SU-DHL-6 (cell line): ENCODE measurements around the gene SUN5.
"Not testable (repeated sequence)": the region's sequence is repeated elsewhere in the genome, so short reads cannot be mapped to it uniquely, and the experiment has no call there.

Source experiments
- H2AFZ ChIP-seq: fragments of 200-600 bp; sonication (generic); 2 replicates; pipeline ENCODE4 v1.6.1; 2014; ENCODE audit warnings: low read depth, mild to moderate bottlenecking, moderate library complexity, mixed read lengths, antibody characterized with exemption, low read length; ENCODE audit not compliant: severe bottlenecking
- H3F3A ChIP-seq: fragments of 200-600 bp; shearing (Covaris generic); 2 replicates; pipeline ENCODE4 v1.6.0; 2016; ENCODE audit warnings: antibody characterized with exemption, mild to moderate bottlenecking; ENCODE audit not compliant: insufficient read depth
- H3K27ac ChIP-seq: fragments of 200-600 bp; sonication (generic); 2 replicates; pipeline ENCODE4 v1.5.1; 2016; ENCODE audit warnings: low read depth, mild to moderate bottlenecking, low read length, moderate library complexity, mixed read lengths
- H3K27me3 ChIP-seq: fragments of 200-600 bp; sonication (generic), shearing (Covaris generic); 2 replicates; pipeline ENCODE4 v1.6.0; 2014; ENCODE audit warnings: mild to moderate bottlenecking, low read length
- H3K36me3 ChIP-seq: fragments of 200-600 bp; sonication (generic); 2 replicates; pipeline ENCODE4 v1.6.1; 2014; ENCODE audit warnings: mild to moderate bottlenecking, low read length, mixed read lengths
- H3K4me2 ChIP-seq: fragments of 300-600, 200-600 bp; shearing (Covaris generic), sonication (generic); 2 replicates; pipeline ENCODE4 v1.6.0; 2014; ENCODE audit warnings: low read length, low read depth, mild to moderate bottlenecking; ENCODE audit not compliant: poor library complexity, severe bottlenecking
- H3K4me3 ChIP-seq: fragments of 200-600 bp; sonication (generic); 2 replicates; pipeline ENCODE4 v1.5.1; 2014; ENCODE audit warnings: antibody characterized with exemption, low read length, mild to moderate bottlenecking, mixed read lengths; ENCODE audit not compliant: insufficient read depth, poor library complexity, severe bottlenecking
- H3K79me2 ChIP-seq: fragments of 200-600 bp; sonication (generic); 2 replicates; pipeline ENCODE4 v1.6.1; 2014; ENCODE audit warnings: mild to moderate bottlenecking, low read length, moderate library complexity; ENCODE audit not compliant: insufficient read depth
- H3K9ac ChIP-seq: fragments of 200-600 bp; sonication (generic); 2 replicates; pipeline ENCODE4 v1.7.0; 2014; ENCODE audit warnings: mild to moderate bottlenecking, low read length
- H3K9me2 ChIP-seq: fragments of 200-600 bp; sonication (generic); replicated peaks from 2 replicates; pipeline ENCODE4 v1.6.1; 2014; ENCODE audit warnings: low read length; ENCODE audit not compliant: insufficient read depth
- H3K9me3 ChIP-seq: fragments of 200-600 bp; sonication (generic); 2 replicates; pipeline ENCODE4 v1.6.1; 2014; ENCODE audit warnings: low read length, mixed read lengths; ENCODE audit not compliant: insufficient read depth
- H4K20me1 ChIP-seq: fragments of 200-600 bp; sonication (generic); 2 replicates; pipeline ENCODE4 v1.6.1; 2014; ENCODE audit warnings: low read depth, mild to moderate bottlenecking, antibody characterized with exemption, low read length, moderate library complexity, mixed read lengths
- EZH2phosphoT487 ChIP-seq: fragments of 200-600 bp; sonication (generic), shearing (Covaris generic); conservative IDR thresholded peaks from 2 replicates; pipeline ENCODE4 v1.6.1; 2018; ENCODE audit warnings: mild to moderate bottlenecking, antibody characterized with exemption, low read length, moderate library complexity, mixed read lengths
- TF ChIP-seq, protein P1 (sequence below): fragments of 200-600 bp; sonication (generic); IDR thresholded peaks from one replicate; pipeline ENCODE4 v1.5.1; 2017; ENCODE audit warnings: antibody characterized with exemption, mild to moderate bottlenecking, low read length, moderate library complexity; ENCODE audit not compliant: insufficient read depth, poor library complexity, severe bottlenecking

Gene SUN5

DNA sequence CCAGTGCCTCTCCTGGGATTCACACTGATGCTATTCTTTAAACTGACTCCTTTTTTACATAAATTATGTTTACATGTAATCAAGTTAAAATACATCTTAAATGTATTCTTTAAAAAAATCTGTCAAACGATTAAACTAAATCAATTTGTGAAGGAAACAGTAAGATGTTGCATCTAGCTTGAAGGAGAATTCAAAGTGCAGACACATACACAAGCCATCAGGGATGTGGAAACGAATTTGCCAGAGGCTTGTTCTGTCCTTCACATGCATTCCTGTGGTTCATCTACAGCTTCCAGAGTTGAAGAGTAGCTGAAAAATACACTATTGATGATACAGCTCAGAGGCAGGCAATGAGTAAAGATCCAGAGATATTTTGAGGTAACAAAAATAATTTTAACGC lies 42.2 kb upstream of the SUN5 start:
- TF ChIP-seq EZH2phosphoT487 = no peak
- TF ChIP-seq, protein P1, sequence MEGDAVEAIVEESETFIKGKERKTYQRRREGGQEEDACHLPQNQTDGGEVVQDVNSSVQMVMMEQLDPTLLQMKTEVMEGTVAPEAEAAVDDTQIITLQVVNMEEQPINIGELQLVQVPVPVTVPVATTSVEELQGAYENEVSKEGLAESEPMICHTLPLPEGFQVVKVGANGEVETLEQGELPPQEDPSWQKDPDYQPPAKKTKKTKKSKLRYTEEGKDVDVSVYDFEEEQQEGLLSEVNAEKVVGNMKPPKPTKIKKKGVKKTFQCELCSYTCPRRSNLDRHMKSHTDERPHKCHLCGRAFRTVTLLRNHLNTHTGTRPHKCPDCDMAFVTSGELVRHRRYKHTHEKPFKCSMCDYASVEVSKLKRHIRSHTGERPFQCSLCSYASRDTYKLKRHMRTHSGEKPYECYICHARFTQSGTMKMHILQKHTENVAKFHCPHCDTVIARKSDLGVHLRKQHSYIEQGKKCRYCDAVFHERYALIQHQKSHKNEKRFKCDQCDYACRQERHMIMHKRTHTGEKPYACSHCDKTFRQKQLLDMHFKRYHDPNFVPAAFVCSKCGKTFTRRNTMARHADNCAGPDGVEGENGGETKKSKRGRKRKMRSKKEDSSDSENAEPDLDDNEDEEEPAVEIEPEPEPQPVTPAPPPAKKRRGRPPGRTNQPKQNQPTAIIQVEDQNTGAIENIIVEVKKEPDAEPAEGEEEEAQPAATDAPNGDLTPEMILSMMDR = no peak
- H3K9me2 ChIP-seq = no peaks in the 10 kb centered on the region
- no peaks in the 10 kb centered on the region for H3K36me3 ChIP-seq
- peaks cover 7% of the 10 kb centered on the region; the same call in 1 of the 2 replicates for H3K9me3 ChIP-seq
- no peaks in the 10 kb centered on the region for H4K20me1 ChIP-seq
- H3K4me3 ChIP-seq = no peak overlapping the region
- H3F3A ChIP-seq = no peaks in the 10 kb centered on the region
- no peaks in the 10 kb centered on the region for H3K79me2 ChIP-seq
- no peak overlapping the region for H2AFZ ChIP-seq
- no peak overlapping the region for H3K27ac ChIP-seq
- H3K9ac ChIP-seq = no peak overlapping the region
- H3K4me2 ChIP-seq = no peak overlapping the region
- H3K27me3 ChIP-seq = no peaks in the 10 kb centered on the region

DNA sequence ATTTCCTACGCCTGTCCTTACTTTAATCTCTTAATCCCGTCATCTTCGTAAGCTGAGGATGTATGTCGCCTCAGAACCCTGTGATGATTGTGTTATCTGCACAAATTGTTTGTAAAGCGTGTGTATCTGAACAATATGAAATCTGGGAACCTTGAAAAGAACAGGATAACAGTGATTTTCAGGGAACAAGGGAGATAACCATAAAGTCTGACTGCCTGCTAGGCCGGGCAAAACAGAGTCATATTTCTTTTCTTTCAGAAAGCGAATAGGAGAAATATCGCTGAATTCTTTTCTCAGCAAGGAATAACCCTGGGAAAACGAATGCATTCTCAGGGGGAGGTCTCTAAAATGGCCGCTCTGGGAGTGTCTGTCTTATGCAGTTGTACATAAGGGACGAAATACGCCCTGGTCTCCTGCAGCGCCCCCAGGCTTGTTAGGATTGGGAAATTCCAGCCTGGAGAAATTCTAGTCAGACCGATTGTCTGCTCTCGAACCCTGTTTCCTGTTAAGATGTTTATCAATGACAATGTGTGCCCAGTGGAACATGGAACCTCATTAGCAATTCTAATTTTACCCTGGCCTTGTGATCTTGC lies 41.0 kb upstream of the SUN5 start:
- H3K9ac ChIP-seq, H3K79me2 ChIP-seq: not testable (repeated sequence)

DNA sequence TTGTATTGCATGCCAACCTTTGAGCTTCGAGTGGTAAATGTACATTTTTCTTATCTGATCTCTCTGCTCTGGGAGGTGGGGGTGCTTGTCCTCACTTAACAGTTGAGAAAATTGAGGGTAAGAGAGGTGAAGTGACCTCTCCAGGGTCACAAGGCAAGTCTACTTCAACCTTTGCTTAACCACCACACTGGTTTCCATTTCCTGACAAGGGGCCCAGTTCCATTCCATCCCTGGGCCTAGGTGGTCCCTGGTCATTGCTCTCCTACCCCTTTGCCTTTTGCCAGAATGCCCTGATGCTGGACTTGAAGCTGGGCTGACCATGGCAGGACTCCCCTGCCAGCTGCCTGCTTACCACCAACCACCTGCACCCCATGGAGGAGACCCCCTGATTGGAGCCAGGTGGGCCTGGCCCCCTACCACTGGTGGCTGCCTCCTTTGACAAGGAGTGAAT lies 39.5 kb upstream of the SUN5 start:
- Histone ChIP-seq H3K4me2 (no peak overlapping the region), H3F3A (no peaks in the 10 kb centered on the region), H3K9me2 (no peaks in the 10 kb centered on the region), H3K36me3 (no peaks in the 10 kb centered on the region), H3K27ac (no peak overlapping the region), H4K20me1 (no peaks in the 10 kb centered on the region), H2AFZ (no peak overlapping the region), H3K4me3 (no peak overlapping the region), H3K79me2 (no peaks in the 10 kb centered on the region), H3K27me3 (no peaks in the 10 kb centered on the region), H3K9me3 (peaks cover 7% of the 10 kb centered on the region; the same call in 1 of the 2 replicates), H3K9ac (no peak overlapping the region)
- TF ChIP-seq EZH2phosphoT487 = no peak
- TF ChIP-seq, protein P1 = no peak

More for the DNA sequence above, 41.0 kb upstream of the SUN5 start:
- H3K27ac ChIP-seq, H3K36me3 ChIP-seq, H3K4me3 ChIP-seq, H2AFZ ChIP-seq, H3K9me2 ChIP-seq, H3F3A ChIP-seq, H3K27me3 ChIP-seq, H3K4me2 ChIP-seq, H3K9me3 ChIP-seq, H4K20me1 ChIP-seq: not testable (repeated sequence)

DNA sequence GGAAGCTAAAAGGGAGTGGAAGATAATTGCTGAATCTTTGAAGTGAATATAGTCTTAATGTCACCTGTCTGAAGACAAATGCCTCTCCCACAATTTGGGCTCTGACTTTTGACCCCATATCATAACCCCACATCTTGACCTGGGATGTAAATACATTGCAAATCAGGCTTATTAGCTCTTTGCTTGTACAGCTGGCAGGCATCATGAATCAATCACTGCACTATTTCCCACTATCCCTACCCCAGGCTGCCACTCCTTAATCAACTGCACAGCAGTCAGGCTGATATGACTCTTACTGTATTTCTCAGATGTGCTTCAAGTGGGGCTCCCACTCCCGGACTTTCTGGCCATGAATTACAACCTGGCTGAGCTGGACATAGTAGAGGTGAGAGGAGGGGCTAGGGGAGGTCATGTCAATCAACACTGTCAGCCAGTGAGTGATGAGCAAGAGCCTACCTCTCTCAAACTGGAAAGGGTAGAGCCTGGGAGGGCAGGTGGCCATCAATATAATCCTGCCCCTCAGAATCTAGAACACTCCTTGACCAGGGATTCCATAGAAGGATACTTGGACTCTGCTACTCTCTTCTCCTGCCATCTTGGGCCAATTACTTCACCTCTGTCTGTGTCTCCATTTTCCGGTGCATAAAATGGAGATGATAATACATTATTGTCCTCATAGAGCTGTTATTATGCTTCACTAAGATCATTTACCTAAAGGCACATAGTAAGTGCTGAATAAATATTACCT lies 38.9 kb upstream of the SUN5 start:
- no peaks in the 10 kb centered on the region for H3K36me3 ChIP-seq
- H3K79me2 ChIP-seq = no peaks in the 10 kb centered on the region
- no peaks in the 10 kb centered on the region for H3K9me2 ChIP-seq
- H3K4me2 ChIP-seq = no peak overlapping the region
- no peaks in the 10 kb centered on the region for H3F3A ChIP-seq
- TF ChIP-seq EZH2phosphoT487 = no peak
- TF ChIP-seq, protein P1 = no peak
- no peak overlapping the region for H3K9ac ChIP-seq
- no peaks in the 10 kb centered on the region for H3K27me3 ChIP-seq
- H2AFZ ChIP-seq = no peak overlapping the region
- no peak overlapping the region for H3K4me3 ChIP-seq
- no peaks in the 10 kb centered on the region for H4K20me1 ChIP-seq
- H3K9me3 ChIP-seq = peaks cover 7% of the 10 kb centered on the region; the same call in 1 of the 2 replicates
- no peak overlapping the region for H3K27ac ChIP-seq
